HG02642 (cell line): ENCODE results near the gene GBP5.
A peak's percentile ranks its signal among the peaks of the same experiment; 100 is the strongest.

Source experiments
- ATAC-seq: cut with Tn5 transposase; IDR thresholded peaks from one replicate; pipeline ENCODE4 v1.9.1; 2021; ENCODE audit warnings: mild to moderate bottlenecking; ENCODE audit not compliant: unreplicated experiment, poor library complexity

Gene GBP5, protein sequence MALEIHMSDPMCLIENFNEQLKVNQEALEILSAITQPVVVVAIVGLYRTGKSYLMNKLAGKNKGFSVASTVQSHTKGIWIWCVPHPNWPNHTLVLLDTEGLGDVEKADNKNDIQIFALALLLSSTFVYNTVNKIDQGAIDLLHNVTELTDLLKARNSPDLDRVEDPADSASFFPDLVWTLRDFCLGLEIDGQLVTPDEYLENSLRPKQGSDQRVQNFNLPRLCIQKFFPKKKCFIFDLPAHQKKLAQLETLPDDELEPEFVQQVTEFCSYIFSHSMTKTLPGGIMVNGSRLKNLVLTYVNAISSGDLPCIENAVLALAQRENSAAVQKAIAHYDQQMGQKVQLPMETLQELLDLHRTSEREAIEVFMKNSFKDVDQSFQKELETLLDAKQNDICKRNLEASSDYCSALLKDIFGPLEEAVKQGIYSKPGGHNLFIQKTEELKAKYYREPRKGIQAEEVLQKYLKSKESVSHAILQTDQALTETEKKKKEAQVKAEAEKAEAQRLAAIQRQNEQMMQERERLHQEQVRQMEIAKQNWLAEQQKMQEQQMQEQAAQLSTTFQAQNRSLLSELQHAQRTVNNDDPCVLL

DNA sequence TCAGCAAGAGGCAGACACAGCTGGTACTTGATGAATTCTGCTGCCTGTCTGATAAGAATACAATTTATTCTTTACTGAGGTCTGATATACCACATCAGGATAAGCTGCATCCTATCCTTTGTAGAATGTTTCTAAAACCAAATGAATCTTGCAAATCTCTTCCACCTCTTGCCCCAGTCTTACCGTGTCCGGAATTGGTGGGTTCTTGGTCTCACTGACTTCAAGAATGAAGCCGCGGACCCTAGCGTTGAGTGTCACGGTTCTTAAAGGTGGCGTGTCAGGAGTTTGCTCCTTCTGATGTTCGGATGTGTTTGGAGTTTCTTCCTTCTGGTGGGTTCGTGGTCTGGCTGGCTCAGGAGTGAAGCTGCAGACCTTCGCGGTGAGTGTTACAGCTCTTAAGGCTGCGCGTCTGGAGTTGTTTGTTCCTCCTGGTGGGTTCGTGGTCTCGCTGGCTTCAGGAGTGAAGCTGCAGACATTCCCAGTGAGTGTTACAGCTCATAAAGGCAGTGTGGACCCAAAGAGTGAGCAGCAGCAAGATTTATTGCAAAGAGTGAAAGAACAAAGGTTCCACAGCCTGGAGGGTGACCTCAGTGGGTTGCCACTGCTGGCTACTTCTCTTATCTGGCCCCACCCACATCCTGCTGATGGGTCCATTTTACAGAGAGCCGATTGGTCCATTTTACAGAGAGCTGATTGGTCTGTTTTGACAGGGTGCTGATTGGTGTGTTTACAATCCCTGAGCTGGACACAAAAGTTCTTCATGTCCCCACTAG lies at the start of gene GBP5:
GBP5 (minus strand) TSS at position 592 of the 773 bp plus-strand sequence. CDS start 3,305 bp downstream, outside the sequence.
- ATAC-seq = peak; percentile 86

- no peak for ATAC-seq
Observed at GRCh38 chr1:89322402-89322801, 49.7 kb upstream of the GBP5 start.

- no peak for ATAC-seq
Observed at GRCh38 chr1:89312572-89312971, 39.9 kb upstream of the GBP5 start.

- no peak for ATAC-seq
Observed at GRCh38 chr1:89311757-89312156, 39.1 kb upstream of the GBP5 start.

DNA sequence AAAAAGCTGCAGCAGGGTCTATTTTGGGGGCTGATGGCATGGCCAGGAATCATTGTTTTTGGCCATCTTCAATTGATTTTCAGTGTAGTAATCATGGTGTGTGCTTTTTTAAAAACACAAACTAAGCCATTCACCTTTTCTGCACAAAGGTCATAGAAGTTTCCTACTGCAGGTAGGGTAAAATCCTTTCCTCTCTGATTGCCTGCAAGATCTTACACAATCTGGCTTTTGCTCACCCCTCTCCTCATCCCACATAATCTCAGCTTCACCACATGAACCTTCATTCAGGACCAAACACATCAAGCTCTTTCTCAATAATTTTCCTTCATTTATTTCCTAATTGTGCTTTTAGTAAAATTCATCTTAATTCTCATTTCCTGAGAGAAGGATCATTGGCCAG lies 38.3 kb upstream of the GBP5 start:
- ATAC-seq = peak; percentile 22

- peak; percentile 80 for ATAC-seq
Observed at GRCh38 chr1:89310505-89310904, 37.8 kb upstream of the GBP5 start.

- no peak for ATAC-seq
Observed at GRCh38 chr1:89309828-89310227, 37.2 kb upstream of the GBP5 start.

- no peak for ATAC-seq
Observed at GRCh38 chr1:89306273-89306672, 33.6 kb upstream of the GBP5 start.

- ATAC-seq = no peak
Observed at GRCh38 chr1:89305493-89305892, 32.8 kb upstream of the GBP5 start.

DNA sequence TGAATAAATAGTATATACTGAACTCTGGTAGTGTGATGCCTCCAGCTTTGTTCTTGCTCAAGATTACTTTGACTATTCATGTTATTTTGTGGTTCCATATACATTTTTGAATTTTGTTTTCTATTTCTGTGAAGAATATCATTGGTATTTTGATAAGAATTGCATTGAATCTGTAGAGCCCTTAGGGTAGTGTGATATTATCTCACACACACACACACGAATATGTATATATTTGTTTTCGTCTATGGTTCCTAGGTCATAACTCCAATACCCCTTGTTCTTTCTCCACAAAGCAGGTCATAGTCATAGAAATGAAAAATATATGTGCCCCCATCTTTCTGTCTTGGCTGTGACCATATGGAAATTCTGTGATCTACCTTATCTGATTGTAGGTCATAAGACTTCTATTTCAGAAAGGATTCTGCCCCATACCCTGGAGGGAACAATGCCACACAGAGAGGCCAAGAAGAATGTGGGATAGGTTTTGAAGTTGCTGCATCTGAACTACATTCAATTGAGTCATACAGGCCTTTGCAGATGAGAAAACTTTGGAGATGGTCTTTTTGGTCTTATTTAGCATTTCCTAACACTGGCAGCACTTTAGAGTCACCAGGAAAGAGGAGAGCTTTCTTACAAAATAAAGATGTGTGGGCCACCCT lies 32.0 kb upstream of the GBP5 start:
- no peak for ATAC-seq

DNA sequence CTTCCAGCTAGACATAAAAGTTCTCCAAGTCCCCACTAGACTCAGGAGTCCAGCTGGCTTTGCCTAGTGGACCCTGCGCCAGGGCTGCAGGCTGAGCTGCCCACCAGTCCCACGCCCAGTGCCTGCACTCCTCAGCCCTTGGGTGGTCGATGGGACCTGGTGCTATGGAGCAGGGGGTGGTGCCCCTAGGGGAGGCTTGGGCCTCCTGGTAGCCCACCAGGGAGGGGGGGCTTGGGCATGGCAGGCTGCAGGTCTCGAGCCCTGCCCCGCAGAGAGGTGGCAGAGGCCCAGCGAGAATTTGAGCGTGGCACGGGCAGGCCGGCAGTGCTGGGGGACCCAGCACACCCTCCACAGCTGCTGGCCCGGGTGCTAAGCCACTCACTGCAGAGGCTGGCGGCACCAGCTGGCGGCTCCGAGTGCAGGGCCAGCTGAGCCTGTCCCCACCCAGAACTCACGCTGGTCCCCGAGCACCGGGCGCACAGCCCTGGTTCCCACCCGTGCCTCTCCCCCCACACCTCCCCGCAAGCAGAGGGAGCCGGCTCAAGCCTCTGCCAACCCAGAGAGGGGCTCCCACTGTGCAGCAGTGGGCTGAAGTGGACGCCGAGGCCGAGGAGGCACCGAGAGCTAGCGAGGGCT lies 30.2 kb upstream of the GBP5 start:
- no peak for ATAC-seq

DNA sequence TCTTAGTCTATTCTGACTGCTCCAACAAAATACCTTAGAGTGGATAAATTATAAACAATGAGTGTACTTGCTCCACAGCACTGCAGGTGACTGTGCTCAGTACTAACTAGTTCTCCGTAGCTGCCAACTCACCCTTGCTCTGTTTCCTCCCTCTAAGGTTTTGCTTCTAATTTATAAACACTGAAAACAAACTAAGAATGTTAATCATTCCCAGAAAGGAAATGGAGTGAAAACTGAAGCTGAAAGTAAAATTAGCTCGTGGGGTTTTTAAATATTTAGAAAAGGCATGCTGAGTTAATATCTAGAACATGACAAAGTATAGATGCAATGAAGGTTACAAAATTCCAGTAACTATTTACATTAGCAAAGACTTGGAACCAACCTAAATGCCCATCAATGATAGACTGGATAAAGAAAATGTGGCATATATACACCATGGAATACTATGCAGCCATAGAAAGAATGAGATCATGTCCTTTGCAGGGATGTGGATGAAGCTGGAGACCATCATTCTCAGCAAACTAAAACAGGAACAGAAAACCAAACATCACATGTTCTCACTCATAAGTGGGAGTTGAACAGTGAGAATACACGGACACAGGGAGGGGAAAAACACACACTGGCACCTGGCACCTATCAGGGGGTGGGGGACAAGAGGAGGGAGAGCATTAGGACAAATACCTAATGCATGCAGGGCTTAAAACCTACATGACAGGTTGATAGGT lies 27.2 kb upstream of the GBP5 start:
- ATAC-seq = peak; percentile 91

GRCh38 chr1:89298461-89298860 lies 25.8 kb upstream of the GBP5 start:
- no peak for ATAC-seq

DNA sequence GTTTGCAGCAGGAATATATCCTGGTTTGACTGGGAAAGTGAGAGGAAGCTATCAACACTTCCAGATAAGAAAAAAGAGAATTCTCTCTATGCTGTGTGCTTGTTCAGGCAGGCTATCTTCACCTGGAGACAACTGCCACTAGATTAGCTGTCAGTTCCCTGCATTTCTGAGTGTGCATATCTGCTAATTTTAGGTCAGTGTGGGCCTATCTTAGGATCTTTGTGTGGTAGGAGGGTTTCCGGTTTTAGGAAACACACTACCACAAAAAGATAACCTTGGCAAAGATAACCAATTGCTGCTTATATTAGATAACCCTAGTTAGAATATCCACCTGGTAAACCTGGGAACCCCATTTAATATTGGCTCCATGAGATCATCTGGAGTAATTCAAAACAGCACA lies 22.5 kb upstream of the GBP5 start:
- ATAC-seq = no peak

- ATAC-seq = no peak
Observed at GRCh38 chr1:89291276-89291675, 18.6 kb upstream of the GBP5 start.

GRCh38 chr1:89288051-89288340 lies 15.3 kb upstream of the GBP5 start:
- no peak for ATAC-seq

- ATAC-seq = peak; percentile 30
Observed at GRCh38 chr1:89287181-89288050, 14.8 kb upstream of the GBP5 start.

GRCh38 chr1:89286549-89287180 lies 14.0 kb upstream of the GBP5 start:
- ATAC-seq = peak; percentile 83
